ENCODE measurements around the gene GREB1. TPM values are rescaled to one million over a fixed set of nuclear protein-coding genes. Genes with fewer than 3 reads are reported as not detected.

Gene GREB1
- total and polyA plus RNA-seq, 2 of the 13 experiments (the other 11 are each of a cell fraction or from before 2014, with no cell fraction given) = 31.3 to 61.2 TPM

DNA sequence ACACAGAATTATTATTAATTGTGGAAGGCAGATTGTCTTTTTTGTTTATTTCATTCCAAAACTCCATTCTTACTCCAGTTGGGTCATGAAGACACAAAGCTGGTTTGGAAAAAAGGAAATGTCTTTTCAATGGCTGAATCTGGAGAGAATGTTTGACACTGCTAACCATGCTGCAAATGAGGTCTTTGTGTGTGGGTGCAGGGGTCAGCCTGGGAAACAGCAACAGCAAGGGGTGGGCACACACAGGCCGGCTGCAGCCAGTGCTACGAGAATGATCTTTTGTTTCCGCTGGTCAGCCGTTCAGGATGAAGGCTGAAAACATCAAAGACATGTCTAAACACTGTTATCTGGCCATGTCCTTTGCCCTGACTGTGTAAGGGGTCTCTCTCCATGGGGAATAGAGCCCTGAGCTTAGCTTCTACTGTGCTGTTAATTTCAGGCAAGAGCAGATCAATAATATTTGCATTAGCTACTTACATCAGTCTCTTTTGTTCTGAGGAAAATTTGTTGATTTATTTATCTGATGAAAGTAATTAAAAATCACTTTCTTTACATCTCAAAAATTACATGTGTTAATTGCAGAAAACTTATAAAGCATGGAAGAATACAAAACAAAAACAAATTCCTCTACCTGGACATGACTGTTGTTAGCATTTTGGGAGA lies 34.6 kb upstream of the GREB1 start (continued):
- TF ChIP-seq, protein P1, sequence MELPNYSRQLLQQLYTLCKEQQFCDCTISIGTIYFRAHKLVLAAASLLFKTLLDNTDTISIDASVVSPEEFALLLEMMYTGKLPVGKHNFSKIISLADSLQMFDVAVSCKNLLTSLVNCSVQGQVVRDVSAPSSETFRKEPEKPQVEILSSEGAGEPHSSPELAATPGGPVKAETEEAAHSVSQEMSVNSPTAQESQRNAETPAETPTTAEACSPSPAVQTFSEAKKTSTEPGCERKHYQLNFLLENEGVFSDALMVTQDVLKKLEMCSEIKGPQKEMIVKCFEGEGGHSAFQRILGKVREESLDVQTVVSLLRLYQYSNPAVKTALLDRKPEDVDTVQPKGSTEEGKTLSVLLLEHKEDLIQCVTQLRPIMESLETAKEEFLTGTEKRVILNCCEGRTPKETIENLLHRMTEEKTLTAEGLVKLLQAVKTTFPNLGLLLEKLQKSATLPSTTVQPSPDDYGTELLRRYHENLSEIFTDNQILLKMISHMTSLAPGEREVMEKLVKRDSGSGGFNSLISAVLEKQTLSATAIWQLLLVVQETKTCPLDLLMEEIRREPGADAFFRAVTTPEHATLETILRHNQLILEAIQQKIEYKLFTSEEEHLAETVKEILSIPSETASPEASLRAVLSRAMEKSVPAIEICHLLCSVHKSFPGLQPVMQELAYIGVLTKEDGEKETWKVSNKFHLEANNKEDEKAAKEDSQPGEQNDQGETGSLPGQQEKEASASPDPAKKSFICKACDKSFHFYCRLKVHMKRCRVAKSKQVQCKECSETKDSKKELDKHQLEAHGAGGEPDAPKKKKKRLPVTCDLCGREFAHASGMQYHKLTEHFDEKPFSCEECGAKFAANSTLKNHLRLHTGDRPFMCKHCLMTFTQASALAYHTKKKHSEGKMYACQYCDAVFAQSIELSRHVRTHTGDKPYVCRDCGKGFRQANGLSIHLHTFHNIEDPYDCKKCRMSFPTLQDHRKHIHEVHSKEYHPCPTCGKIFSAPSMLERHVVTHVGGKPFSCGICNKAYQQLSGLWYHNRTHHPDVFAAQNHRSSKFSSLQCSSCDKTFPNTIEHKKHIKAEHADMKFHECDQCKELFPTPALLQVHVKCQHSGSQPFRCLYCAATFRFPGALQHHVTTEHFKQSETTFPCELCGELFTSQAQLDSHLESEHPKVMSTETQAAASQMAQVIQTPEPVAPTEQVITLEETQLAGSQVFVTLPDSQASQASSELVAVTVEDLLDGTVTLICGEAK (IDR thresholded peaks at IDR 0.05) = no peak
- TF ChIP-seq, protein P1 (CRISPR knock-in tag; IDR thresholded peaks at IDR 0.05) = peak; percentile 86; the same call in 1 of the 2 replicates
- TF ChIP-seq HIVEP1 (CRISPR knock-in tag; IDR thresholded peaks at IDR 0.05) = peak; percentile 75; the same call in 1 of the 2 replicates
- peak; percentile 88; the same call in 1 of the 2 replicates for TF ChIP-seq ZNF34 (CRISPR knock-in tag; IDR thresholded peaks at IDR 0.05; ENCODE audit: borderline replicate concordance)
- TF ChIP-seq HNRNPH1 (optimal IDR thresholded peaks at IDR 0.05; ENCODE audit: low read depth, low read length) = no peak
- no peak for TF ChIP-seq HNRNPLL (IDR thresholded peaks at IDR 0.05; ENCODE audit: low read depth, low read length, poor library complexity, severe bottlenecking)
- TF ChIP-seq ZFYVE20 (CRISPR knock-in tag; IDR thresholded peaks at IDR 0.05; ENCODE audit: borderline replicate concordance, low read depth) = no peak
- peak; percentile 81; the same call in 1 of the 2 replicates for TF ChIP-seq NCOA1 (CRISPR knock-in tag; IDR thresholded peaks at IDR 0.05)
- TF ChIP-seq PPARG (CRISPR knock-in tag; conservative IDR thresholded peaks at IDR 0.05) = peak; percentile 99
- TF ChIP-seq, protein P2, sequence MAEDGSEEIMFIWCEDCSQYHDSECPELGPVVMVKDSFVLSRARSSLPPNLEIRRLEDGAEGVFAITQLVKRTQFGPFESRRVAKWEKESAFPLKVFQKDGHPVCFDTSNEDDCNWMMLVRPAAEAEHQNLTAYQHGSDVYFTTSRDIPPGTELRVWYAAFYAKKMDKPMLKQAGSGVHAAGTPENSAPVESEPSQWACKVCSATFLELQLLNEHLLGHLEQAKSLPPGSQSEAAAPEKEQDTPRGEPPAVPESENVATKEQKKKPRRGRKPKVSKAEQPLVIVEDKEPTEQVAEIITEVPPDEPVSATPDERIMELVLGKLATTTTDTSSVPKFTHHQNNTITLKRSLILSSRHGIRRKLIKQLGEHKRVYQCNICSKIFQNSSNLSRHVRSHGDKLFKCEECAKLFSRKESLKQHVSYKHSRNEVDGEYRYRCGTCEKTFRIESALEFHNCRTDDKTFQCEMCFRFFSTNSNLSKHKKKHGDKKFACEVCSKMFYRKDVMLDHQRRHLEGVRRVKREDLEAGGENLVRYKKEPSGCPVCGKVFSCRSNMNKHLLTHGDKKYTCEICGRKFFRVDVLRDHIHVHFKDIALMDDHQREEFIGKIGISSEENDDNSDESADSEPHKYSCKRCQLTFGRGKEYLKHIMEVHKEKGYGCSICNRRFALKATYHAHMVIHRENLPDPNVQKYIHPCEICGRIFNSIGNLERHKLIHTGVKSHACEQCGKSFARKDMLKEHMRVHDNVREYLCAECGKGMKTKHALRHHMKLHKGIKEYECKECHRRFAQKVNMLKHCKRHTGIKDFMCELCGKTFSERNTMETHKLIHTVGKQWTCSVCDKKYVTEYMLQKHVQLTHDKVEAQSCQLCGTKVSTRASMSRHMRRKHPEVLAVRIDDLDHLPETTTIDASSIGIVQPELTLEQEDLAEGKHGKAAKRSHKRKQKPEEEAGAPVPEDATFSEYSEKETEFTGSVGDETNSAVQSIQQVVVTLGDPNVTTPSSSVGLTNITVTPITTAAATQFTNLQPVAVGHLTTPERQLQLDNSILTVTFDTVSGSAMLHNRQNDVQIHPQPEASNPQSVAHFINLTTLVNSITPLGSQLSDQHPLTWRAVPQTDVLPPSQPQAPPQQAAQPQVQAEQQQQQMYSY (CRISPR knock-in tag; IDR thresholded peaks at IDR 0.05) = peak; percentile 79; the same call in 1 of the 2 replicates
- no peak for TF ChIP-seq FOXM1 (CRISPR knock-in tag; IDR thresholded peaks at IDR 0.05)
- TF ChIP-seq ZNF562 (CRISPR knock-in tag; IDR thresholded peaks at IDR 0.05; ENCODE audit: borderline replicate concordance) = no peak
- TF ChIP-seq CEBPB (IDR thresholded peaks at IDR 0.05; ENCODE audit: borderline replicate concordance, low read depth, low read length) = no peak; the same call in 1 of the 2 replicates
- TF ChIP-seq JUND (CRISPR knock-in tag; IDR thresholded peaks at IDR 0.05) = peak; percentile 87
- TF ChIP-seq KMT2B (CRISPR knock-in tag; IDR thresholded peaks at IDR 0.05) = peak; percentile 81

Measured in HepG2 (cell line).